Measurements from ENCODE around the gene SNX3.

DNA sequence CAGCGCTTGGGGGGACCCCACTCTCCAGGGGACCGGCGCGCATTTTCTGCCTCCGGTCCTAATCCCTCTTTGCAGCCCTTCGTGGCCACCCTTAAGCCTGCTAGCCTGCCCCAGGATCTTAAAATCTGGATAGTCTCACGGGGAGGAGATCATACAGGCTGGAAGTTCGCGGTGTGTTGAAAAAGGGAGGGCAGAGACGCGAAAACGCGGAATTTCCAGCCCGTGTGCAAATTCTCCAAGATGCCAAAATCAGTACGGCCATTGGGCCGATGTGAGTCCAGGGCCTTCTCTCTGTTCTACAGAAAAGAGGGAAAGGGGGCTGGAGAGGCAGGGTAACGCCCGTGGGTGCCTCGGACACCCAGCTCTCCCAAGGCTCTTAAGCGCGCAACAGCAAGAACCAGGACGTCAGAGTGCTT lies 85.7 kb downstream of the SNX3 start:
- TF ChIP-seq, protein P1, sequence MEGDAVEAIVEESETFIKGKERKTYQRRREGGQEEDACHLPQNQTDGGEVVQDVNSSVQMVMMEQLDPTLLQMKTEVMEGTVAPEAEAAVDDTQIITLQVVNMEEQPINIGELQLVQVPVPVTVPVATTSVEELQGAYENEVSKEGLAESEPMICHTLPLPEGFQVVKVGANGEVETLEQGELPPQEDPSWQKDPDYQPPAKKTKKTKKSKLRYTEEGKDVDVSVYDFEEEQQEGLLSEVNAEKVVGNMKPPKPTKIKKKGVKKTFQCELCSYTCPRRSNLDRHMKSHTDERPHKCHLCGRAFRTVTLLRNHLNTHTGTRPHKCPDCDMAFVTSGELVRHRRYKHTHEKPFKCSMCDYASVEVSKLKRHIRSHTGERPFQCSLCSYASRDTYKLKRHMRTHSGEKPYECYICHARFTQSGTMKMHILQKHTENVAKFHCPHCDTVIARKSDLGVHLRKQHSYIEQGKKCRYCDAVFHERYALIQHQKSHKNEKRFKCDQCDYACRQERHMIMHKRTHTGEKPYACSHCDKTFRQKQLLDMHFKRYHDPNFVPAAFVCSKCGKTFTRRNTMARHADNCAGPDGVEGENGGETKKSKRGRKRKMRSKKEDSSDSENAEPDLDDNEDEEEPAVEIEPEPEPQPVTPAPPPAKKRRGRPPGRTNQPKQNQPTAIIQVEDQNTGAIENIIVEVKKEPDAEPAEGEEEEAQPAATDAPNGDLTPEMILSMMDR (IDR thresholded peaks at IDR 0.05) = no peak
- TF ChIP-seq EP300 (IDR thresholded peaks at IDR 0.05) = no peak
